HG03439 (cell line): ENCODE measurements around the gene HID1.
"Not testable (repeated sequence)": the region's sequence is repeated elsewhere in the genome, so short reads cannot be mapped to it uniquely, and the experiment has no call there.

Experiments used
- ATAC-seq: cut with Tn5 transposase; IDR thresholded peaks from one replicate; pipeline ENCODE4 v1.9.1; 2021; ENCODE audit warnings: mild to moderate bottlenecking, moderate library complexity; ENCODE audit not compliant: unreplicated experiment

Gene HID1

DNA sequence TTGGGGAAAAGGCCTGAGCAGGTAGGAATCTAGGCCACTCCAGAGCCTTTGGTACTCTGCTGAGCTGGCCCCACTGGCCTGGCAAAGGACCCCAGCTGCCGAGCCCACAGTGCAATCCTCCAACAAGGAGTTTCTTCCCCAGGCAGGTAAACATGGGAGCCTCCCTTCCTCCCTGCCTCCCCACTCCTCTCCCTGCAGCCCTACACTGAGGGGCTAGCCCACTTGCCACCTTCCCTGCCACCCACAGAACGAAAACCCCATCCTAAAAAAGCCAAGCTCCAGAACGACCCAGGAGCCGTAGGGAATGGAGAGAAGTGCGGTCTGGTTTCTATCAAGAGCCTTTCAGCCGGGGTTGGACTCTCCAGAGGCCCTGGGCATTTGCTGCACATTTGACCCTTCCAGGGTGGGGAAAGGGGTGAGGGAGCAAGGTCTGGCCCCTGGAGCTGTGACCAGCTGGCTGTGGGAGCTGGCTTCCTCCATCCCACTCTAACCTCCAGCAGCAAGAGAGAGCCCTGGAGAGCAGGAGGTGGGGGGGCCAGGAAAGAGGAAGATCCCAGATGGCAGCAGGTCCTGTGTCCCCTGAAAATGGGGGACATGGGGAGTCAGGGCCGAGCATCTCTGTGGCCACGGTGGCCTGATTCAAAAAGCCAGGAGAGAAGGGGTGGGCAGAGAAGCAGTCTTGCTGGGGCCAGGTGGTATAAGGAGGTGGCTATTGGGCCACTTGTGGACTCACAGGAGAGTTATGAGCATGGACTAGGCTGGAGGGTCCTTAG, 1.3 kb downstream of the HID1 start:
- ATAC-seq, result no peak

GRCh38 chr17:74970395-74970794, 2.2 kb downstream of the HID1 start:
- no peak for ATAC-seq

DNA sequence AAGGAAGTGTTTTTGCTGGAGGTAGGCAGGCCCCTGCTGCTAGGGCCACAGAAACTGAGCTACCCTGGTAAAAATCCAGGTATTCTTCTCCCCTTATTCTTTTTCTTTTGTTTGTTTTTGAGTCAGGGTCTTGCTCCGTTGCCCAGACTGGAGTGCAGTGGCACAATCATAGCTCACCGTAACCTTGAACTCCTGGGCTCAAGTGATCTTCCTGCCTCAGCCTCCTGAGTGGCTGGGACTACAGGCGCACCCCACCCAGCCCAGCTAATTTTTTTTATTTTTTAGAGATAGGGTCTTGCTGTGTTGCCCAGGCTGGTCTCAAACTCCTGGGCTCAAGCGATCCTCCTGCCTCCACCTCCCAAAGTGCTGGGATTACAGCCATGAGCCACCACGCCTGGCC, 3.1 kb downstream of the HID1 start:
- ATAC-seq, result not testable (repeated sequence)

DNA sequence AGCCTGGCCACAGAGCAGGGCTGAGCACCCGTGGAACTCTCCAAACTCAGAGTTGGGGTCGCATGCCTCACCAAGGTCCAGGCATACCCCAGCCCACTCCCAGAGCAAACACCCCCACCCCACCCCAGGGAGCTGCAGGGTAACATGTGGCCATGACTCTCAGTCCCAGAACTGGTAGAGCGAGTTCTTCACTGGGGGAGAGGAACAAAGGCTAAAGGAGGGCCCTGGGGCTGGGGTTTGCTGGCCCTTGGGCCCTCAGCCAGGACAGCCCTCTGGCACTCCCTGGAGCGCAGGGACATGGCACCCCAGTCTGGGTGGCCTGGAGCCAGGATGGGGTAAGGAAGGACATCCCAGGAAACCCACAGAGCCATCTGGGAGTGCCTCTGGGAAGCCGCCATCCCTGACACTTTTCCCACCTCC, 4.2 kb downstream of the HID1 start:
- no peak for ATAC-seq

GRCh38 chr17:74964988-74965622, 7.5 kb downstream of the HID1 start:
- ATAC-seq, result no peak

GRCh38 chr17:74964246-74964761, 8.3 kb downstream of the HID1 start:
- ATAC-seq, result no peak

DNA sequence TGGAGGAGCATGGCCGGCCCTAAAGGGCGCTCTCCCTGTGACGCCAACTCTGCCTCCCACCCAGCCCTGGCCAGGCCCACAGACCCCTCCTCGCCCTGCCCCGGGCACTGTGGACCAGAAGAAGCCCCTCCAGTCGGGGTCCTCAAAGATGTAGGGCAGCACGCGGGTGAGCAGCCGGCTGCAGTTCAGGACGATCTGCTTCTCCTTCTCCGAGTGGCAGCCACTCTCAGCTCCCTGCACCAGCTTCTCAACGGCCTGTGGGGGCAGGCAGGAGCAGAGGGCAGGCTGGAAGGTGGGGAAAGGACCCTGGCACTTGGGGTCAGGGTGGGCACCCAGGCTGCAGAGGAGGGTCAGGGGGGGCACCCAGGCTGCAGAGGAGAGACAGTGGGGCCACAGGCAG, 8.9 kb downstream of the HID1 start:
- no peak for ATAC-seq

- ATAC-seq, result no peak
Measured at GRCh38 chr17:74962622-74963394, 9.8 kb downstream of the HID1 start.

DNA sequence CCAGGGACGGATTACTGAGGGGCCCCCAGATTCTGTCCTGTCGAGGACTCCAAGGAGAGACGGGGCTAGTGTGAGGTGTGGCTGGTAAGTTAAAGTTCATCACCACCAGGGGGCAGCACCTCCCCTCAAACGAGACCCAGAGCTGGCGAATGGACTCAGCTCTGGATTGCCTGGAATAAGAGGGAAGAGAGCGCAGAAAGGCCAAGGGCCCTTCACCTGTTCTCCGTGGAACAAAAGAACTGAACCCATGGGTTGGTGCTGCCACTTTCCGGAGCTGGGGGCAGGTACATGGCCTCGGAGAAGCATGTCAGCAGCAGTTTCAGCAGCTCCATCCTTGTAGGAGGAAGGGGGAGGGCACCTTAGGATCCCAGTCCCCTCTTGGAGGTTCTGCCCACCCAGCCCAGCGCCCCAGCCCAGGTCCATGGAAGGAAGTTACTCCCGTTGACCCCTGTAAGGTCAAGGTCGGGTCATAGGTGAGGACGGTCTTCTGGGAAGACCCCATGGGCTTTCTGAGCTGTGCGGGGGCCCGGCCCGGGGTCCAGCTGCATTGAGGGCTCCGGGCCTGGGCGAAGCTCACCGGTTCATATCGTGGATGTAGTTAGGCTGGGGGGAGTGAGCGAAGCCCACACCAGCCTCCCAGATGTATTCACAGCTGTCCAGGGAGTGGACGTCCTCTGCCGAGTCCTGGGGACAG, 10.8 kb downstream of the HID1 start:
- no peak for ATAC-seq

DNA sequence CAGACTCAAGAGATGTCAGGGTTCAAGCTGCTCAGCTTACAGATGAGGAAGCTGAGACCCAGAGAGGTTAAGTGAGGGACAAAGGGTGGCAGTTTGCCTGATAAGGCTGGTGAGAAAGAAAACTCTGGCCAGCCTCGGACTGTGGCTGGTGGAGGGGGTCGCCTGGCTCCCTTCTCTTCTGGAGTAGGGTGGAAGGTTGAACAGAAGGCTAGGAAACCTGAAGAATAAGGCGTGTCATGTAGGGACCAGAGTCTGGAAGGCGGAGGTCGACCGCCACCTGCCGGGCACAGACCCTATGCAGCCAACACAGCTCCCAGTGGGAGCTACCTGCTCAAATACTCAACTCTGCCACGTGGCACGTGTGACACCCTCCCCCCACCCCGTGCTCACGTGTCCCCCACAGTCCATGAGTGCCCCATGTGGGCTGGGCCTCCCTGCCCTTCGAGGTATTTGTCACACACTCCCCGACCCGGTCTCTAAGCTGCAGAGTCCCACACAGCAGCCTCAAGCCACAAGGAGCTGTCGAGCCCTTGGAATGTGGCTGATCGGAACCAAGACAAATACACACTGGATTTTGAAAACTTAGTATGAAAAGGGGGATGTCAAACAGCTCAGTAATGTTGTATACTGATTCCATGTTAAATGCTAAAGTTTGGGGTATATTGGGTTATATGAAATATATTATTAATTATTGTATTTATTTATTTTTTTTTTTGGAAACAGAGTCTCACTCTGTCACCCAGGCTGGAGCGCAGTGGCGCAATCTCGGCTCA, 11.8 kb downstream of the HID1 start:
- ATAC-seq, result no peak

DNA sequence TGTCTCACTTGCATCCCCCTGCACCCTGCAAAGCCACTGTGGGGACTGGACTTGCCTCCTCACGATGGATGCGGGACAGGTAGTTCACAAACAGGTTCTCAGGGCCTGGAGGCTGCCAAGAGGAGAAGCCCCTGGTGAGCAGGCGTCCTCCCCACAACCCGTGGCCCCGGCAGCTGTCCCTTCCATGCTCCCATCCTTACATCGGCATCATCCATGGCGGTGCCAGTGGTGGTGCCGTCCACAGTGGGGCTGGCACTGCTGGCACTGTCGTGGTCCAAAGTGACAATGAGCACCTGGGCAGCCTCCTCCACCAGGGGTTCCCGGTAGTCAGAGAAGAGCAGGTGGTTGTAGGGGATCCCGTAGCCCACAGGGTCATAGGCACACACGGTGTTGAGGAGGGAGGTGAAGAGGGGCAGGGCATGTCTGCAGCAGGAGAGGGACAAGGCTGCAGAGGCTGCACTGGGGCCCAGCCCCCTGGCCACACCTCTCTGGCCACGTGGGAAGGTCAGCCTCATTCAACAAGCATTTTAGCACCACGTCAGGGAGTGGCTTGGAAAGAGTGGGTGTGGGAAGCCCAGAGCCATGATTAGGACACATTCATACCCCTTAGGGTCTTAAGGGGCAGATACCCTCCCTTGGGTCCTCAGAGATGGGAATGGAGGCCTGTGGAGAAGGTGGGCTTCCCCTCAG, 12.6 kb downstream of the HID1 start:
- no peak for ATAC-seq

- no peak for ATAC-seq
Measured at GRCh38 chr17:74957935-74958740, 14.4 kb downstream of the HID1 start.

DNA sequence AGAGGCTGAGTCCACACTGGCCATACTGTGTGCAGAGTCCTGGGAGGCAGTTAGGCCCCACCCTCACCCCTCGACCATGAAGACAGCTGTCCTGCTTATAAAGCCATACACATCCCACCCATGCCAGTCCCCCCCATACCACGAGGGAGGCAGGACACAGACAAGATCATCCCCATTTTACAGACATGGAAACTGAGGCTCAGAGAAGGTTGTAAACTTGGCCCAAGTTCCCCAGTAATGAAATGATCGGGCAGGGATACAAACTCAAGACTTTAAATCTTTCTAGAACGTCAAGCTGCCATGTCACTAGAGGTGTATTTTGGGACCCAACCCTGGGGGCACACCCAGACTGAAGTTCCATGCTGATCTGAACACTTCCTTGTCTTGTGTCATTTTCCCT, 16.5 kb downstream of the HID1 start:
- no peak for ATAC-seq

DNA sequence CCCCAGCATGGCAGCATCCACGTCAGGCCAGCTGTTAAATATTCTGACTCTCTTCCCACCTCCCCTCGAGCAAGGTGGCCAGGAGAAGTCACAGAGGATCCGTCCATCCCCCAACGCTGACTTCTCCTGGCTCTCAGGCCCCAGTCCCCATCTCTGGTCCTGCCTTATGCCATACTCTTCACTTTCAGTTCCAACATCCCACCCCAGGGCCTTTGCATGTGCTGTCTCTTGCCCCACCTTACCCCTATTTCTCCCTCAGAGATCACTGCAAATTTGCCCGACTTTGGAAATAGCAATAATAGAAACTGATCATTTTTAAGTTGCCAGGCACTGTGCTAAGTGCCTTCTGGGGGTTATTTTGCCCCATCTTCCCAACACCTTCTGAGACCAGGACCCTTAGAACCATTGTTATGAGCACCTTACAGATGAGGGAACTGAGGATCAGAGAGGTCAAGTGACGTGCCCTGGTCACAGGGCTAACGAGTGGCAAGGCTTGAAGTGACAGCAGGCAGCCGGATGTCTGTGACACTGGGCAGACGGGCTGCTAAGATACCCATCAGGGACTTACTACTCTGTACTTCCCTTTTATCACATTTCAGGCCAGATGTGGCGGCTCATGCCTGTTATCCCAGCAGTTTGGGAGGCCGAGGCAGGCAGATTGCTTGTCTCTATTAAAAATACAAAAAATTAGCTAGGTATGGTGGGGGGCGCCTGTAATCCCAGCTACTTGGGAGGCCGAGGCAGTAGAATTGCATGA, 17.7 kb downstream of the HID1 start:
- ATAC-seq, result no peak

GRCh38 chr17:74954115-74954514, 18.4 kb downstream of the HID1 start:
- ATAC-seq, result no peak

GRCh38 chr17:74953134-74953687, 19.3 kb downstream of the HID1 start:
- no peak for ATAC-seq

DNA sequence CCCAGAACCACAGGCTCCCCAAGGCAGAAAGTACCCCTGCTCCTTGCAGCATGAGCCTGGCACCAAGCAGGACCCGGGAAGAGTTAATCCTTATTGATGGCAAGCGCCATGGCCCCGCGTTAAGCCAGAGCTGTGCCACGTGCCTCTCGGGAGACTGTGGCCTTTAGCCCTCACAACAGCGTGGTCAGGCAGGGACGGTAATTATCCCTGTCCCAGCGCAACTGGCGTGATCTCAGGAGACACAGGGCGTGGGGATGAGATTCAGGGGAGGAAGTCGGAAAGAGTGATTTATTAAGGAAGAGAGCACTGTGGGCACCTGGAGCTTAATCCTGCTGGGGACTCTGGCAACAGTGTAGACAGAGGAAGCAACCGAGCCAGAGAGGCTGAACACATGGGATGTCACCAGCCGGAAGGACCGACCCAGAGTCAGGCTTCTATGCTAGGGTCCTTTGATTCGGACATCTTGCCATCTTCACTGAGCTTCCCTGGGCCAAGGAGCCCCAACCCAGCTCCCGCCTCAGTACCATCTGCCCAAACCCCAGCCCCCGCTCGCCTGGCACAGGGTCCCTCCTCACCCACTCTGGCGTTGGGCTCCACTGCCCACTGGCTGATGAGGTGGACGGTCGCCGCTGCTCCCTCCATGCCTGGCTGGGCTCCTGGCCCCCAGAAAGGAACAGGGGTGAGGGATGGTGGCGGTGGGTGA, 20.0 kb downstream of the HID1 start:
- no peak for ATAC-seq
